GM12878 (cell line): ENCODE results near the gene CSAD. TPM values are rescaled to one million over a fixed set of nuclear protein-coding genes. Genes with fewer than 3 reads are reported as not detected.
"Not testable (repeated sequence)": the region's sequence is repeated elsewhere in the genome, so short reads cannot be mapped to it uniquely, and the experiment has no call there.

Source experiments
- ATAC-seq: fragments of 200-7000 bp; cut with Tn5 transposase; 3 replicates; pipeline ENCODE4 v1.9.1; 2020; ENCODE audit warnings: mild to moderate bottlenecking, moderate library complexity
- BruUV-seq: library from RNA; stranded (reverse); fragments of 400-500 nt; replicated peaks from 2 replicates; lab custom pipeline; 2021; lab: Mats Ljungman, UMichigan
- CTCF ChIA-PET: fragments of 300-600 bp; sonication (Branson Sonifier 250); formaldehyde crosslinking; extraction: SDS; loops from one replicate; lab custom pipeline; 2021; ENCODE audit warnings: inconsistent platforms; lab: Yijun Ruan, JAX
- POLR2A ChIA-PET: fragments of 350-600 bp; formaldehyde crosslinking; extraction: SDS; loops from one replicate; lab custom pipeline; 2021; ENCODE audit warnings: inconsistent platforms; lab: Charles Lee
- RAD21 ChIA-PET: fragments of 300-600 bp; sonication (Branson Sonifier 250); formaldehyde crosslinking; loops from one replicate; lab custom pipeline; 2023; ENCODE audit warnings: antibody characterized with exemption; ENCODE audit not compliant: unreplicated experiment; lab: Charles Lee
- SMC1A ChIA-PET: fragments of 300-600 bp; sonication (Branson Sonifier 250); formaldehyde crosslinking; loops from one replicate; lab custom pipeline; 2023; ENCODE audit not compliant: unreplicated experiment, uncharacterized antibody; lab: Charles Lee
- DNase-seq: peaks from one replicate; pipeline ENCODE4 v3.0.0-alpha.2; 2011; ENCODE audit warnings: low read depth, low spot score
- FAIRE-seq: peaks from 3 replicates; lab custom pipeline; 2011; peaks lifted over from hg19 to GRCh38; lab: Jason Lieb, UNC
- H2AFZ ChIP-seq: 2 replicates; pipeline ENCODE4 v1.6.0; 2011; ENCODE audit warnings: low read depth, low read length, control low read depth; ENCODE audit not compliant: control insufficient read depth
- H3K27ac ChIP-seq: 2 replicates; pipeline ENCODE4 v1.5.1; 2011; ENCODE audit warnings: control low read depth; ENCODE audit not compliant: control insufficient read depth, insufficient read depth
- H3K27me3 ChIP-seq, 2 experiments: replicated peaks in 1 of 2; 2 replicates each; pipeline versions ENCODE4 v1.6.0 to v1.6.1; 2011; ENCODE audit warnings: low read length in 1 of 2; ENCODE audit not compliant: control insufficient read depth in 2 of 2, insufficient read depth in 2 of 2
- H3K36me3 ChIP-seq, 2 experiments: 2 replicates each; pipeline ENCODE4 v1.5.1; 2011; ENCODE audit warnings: low read length in 1 of 2; ENCODE audit not compliant: control insufficient read depth in 2 of 2, insufficient read depth in 2 of 2
- H3K4me1 ChIP-seq: 2 replicates; pipeline ENCODE4 v1.6.1; 2011; ENCODE audit warnings: mild to moderate bottlenecking, low read length, moderate library complexity, mixed read lengths; ENCODE audit not compliant: control insufficient read depth, insufficient read depth
- H3K4me2 ChIP-seq: 2 replicates; pipeline ENCODE4 v1.6.0; 2011; ENCODE audit warnings: control low read depth; ENCODE audit not compliant: control insufficient read depth, insufficient read depth
- H3K4me3 ChIP-seq: fragments of 200-600 bp; sonication (generic); 2 replicates; pipeline ENCODE4 v1.5.1; 2016
- H3K79me2 ChIP-seq: 2 replicates; pipeline ENCODE4 v1.6.0; 2011; ENCODE audit warnings: low read length; ENCODE audit not compliant: control insufficient read depth, insufficient read depth
- H3K9ac ChIP-seq: 2 replicates; pipeline ENCODE4 v1.8.0; 2011; ENCODE audit warnings: low read length, control low read depth, mixed read lengths; ENCODE audit not compliant: control insufficient read depth, insufficient read depth
- H3K9me3 ChIP-seq: replicated peaks from 3 replicates; pipeline ENCODE4 v1.5.1; 2011; ENCODE audit warnings: mild to moderate bottlenecking, low read length; ENCODE audit not compliant: control insufficient read depth, insufficient read depth
- H4K20me1 ChIP-seq: 2 replicates; pipeline ENCODE4 v1.6.0; 2011; ENCODE audit not compliant: control insufficient read depth, insufficient read depth
- DPF2 ChIP-seq: fragments of 450-650 bp; IDR thresholded peaks from 2 replicates; pipeline ENCODE4 v1.6.1; 2017; ENCODE audit warnings: mild to moderate bottlenecking
- EED ChIP-seq: sonication (generic); IDR thresholded peaks from 2 replicates; pipeline ENCODE4 v1.6.1; 2016; ENCODE audit warnings: antibody characterized with exemption, low read depth
- HDGF ChIP-seq: fragments of 450-650 bp; IDR thresholded peaks from 2 replicates; pipeline ENCODE4 v1.6.1; 2016; ENCODE audit warnings: antibody characterized with exemption
- IKZF1 ChIP-seq: fragments of 450-650 bp; conservative IDR thresholded peaks from 2 replicates; pipeline ENCODE4 v1.6.1; 2017; ENCODE audit warnings: antibody characterized with exemption, mild to moderate bottlenecking
- MTA3 ChIP-seq: IDR thresholded peaks from 2 replicates; pipeline ENCODE4 v1.6.1; 2012; ENCODE audit warnings: low read length, inconsistent platforms, borderline replicate concordance
- NBN ChIP-seq: fragments of 450-650 bp; IDR thresholded peaks from 2 replicates; pipeline ENCODE4 v1.6.1; 2016
- NR2F1 ChIP-seq: fragments of 450-650 bp; conservative IDR thresholded peaks from 2 replicates; pipeline ENCODE4 v1.6.1; 2017; ENCODE audit warnings: mild to moderate bottlenecking
- RUNX3 ChIP-seq: IDR thresholded peaks from 2 replicates; pipeline ENCODE4 v1.6.1; 2012; ENCODE audit warnings: low read length, inconsistent platforms
- WGBS: methylation state at CpG from one replicate; pipeline ENCODE4 v1.1.6; 2016; ENCODE audit warnings: low lambda C conversion rate; ENCODE audit not compliant: insufficient replicate concordance, insufficient coverage; ENCODE audit errors: missing lambda C conversion rate; 5-methylcytosine and 5-hydroxymethylcytosine counted together
- in situ Hi-C: fragments of 300-500 bp; cut with MboI; formaldehyde crosslinking; loops from 9 replicates; pipeline ENCODE4 v1.14.3; 2018; ENCODE audit warnings: mixed read lengths
- intact Hi-C: fragments of 100-400 bp; cut with micrococcal nuclease; formaldehyde crosslinking; loops from one replicate; pipeline ENCODE4 v1.14.2; 2022; ENCODE audit not compliant: unreplicated experiment
- polyA plus RNA-seq, 11 experiments: library from polyadenylated mRNA; depleted of rRNA in 4 of 11; unstranded in 6 of 11; stranded (reverse) in 5 of 11; fragments of >200 nt; fragmentation: Nextera tagmentation in 4 of 11; fragmentation: Illumina TruSeq in 1 of 11; extraction: Ambion mirVana in 4 of 11; extraction: Trizol in 1 of 11; gene quantifications; 1 replicate in 1 of 11; 2 replicates in 10 of 11; pipeline versions ENCODE4 v1.2.1 to v1.2.3, GENCODE V29; 2011 to 2016; ENCODE audit warnings: inconsistent platforms in 2 of 11, missing spikeins in 2 of 11, low read depth in 1 of 11
- total RNA-seq, 4 experiments: library from RNA; depleted of rRNA in 3 of 4; stranded (reverse); fragments of >200 nt in 3 of 4; fragmentation: Illumina TruSeq in 1 of 4; extraction: Trizol in 1 of 4; gene quantifications; 2 replicates each; pipeline versions ENCODE4 v1.2.1 to v1.2.3, GENCODE V29; 2013 to 2021

Gene CSAD
- total and polyA plus RNA-seq, 10 of the 15 experiments (the other 5 are each of a cell fraction or from before 2014, with no cell fraction given): 1.1 to 20.4 (median 6.2) TPM

GRCh38 chr12:53202316-53202715 lies 21.6 kb upstream of the CSAD start:
- 14% methylated on average over 7 of the region's 7 CpGs for WGBS
- Histone ChIP-seq H3K36me3 (peaks cover 7 to 16% of the 10 kb centered on the region in 2 experiments), H3K27ac (peak overlapping the region; percentile 69), H3K4me1 (peaks cover 47% of the 10 kb centered on the region), H3K4me3 (peak overlapping the region; percentile 90), H3K4me2 (peak overlapping the region; percentile 84), H3K79me2 (peaks cover 74% of the 10 kb centered on the region)
- DNase-seq, in situ Hi-C loops, H3K9ac ChIP-seq, H4K20me1 ChIP-seq, H3K9me3 ChIP-seq, ATAC-seq, H3K27me3 ChIP-seq, BruUV-seq, FAIRE-seq, intact Hi-C loops, H2AFZ ChIP-seq: not testable (repeated sequence)
- TF ChIP-seq DPF2: peak; percentile 22; the same call in 1 of the 2 replicates
- 0 out of 2 replicates have a peak, but pooled peaks have one; percentile 48 for TF ChIP-seq EED
- peak; percentile 46; the same call in 1 of the 2 replicates for TF ChIP-seq IKZF1
- TF ChIP-seq RUNX3: peak; percentile 39; the same call in 1 of the 2 replicates
- TF ChIP-seq MTA3: 0 out of 2 replicates have a peak, but pooled peaks have one; percentile 20
- peak; percentile 2; the same call in 1 of the 2 replicates for TF ChIP-seq HDGF
- TF ChIP-seq NR2F1: 0 out of 2 replicates have a peak, but pooled peaks have one; percentile 30
- TF ChIP-seq NBN: peak; percentile 13; the same call in 1 of the 2 replicates
- ChIA-PET RAD21 (interaction anchor here (0.8 to 4.8 kb wide), 9 partner anchors 9 to 66 kb away, joined by 3 to 23 read pairs (median 5); partner anchors contain the start of genes CSAD, ESPL1 and ZNF740), CTCF (interaction anchor here (1.0 to 7.7 kb wide), 12 partner anchors 8 to 137 kb away, joined by 3 to 78 read pairs (median 4); partner anchors contain the start of genes ESPL1, ITGB7 and PFDN5), POLR2A (interaction anchor here (0.6 to 5.1 kb wide), 9 partner anchors 7 to 117 kb away, joined by 3 to 47 read pairs (median 4); partner anchors contain the start of genes CSAD, ITGB7, PFDN5 and ZNF740), SMC1A (interaction anchor here (1.0 to 6.0 kb wide), 12 partner anchors 7 to 123 kb away, joined by 3 to 29 read pairs (median 4); partner anchors contain the start of genes CSAD, ESPL1 and ZNF740)
